Activated naive CD4-positive, alpha-beta T cell treated with anti-CD3 and anti-CD28 coated beads, Interleukin-2, amount 10 ng/mL, durations not matched to agents 7 days and 5 days (primary cell): ENCODE measurements around the gene RPS19.
A peak's percentile ranks its signal among the peaks of the same experiment; 100 is the strongest.
"Not testable (repeated sequence)": the region's sequence is repeated elsewhere in the genome, so short reads cannot be mapped to it uniquely, and the experiment has no call there.

Experiments
- CTCF ChIA-PET: fragments of 350-600 bp; sonication (Branson Sonifier 250); formaldehyde crosslinking; loops from one replicate; lab custom pipeline; 2021; ENCODE audit warnings: antibody characterized with exemption; lab: Charles Lee
- DNase-seq: peaks from one replicate; pipeline ENCODE4 v3.0.0-alpha.2; 2020
- H3K27ac Mint-ChIP-seq: one replicate; pipeline ENCODE4 v1.8.0; 2021; ENCODE audit warnings: mild to moderate bottlenecking, moderate library complexity, mixed read lengths
- H3K27me3 Mint-ChIP-seq: one replicate; pipeline ENCODE4 v1.8.0; 2021; ENCODE audit warnings: mild to moderate bottlenecking, mixed read lengths
- H3K36me3 Mint-ChIP-seq: one replicate; pipeline ENCODE4 v1.8.0; 2021; ENCODE audit warnings: mixed read lengths
- H3K4me1 Mint-ChIP-seq: one replicate; pipeline ENCODE4 v1.8.0; 2021; ENCODE audit warnings: mixed read lengths
- H3K4me3 Mint-ChIP-seq: one replicate; pipeline ENCODE4 v1.8.0; 2021; ENCODE audit warnings: mild to moderate bottlenecking, moderate library complexity, mixed read lengths
- H3K9me3 Mint-ChIP-seq: one replicate; pipeline ENCODE4 v1.8.0; 2021; ENCODE audit warnings: mixed read lengths

RPS19 gene

GRCh38 chr19:41911889-41912731 is 52.1 kb downstream of the RPS19 start:
- CTCF ChIA-PET: interaction anchor here (1.0 to 1.1 kb wide), 2 partner anchors 25 to 39 kb away, joined by 4 to 5 read pairs; no protein-coding TSS in a partner anchor
- Mint-ChIP-seq H3K36me3 (peaks cover 23% of the 10 kb centered on the region), H3K9me3 (no peaks in the 10 kb centered on the region), H3K4me3 (peak overlapping the region; percentile 15), H3K4me1 (peaks cover 11% of the 10 kb centered on the region), H3K27ac (peak overlapping the region; percentile 84), H3K27me3 (no peaks in the 10 kb centered on the region)
- DNase-seq: no peak

GRCh38 chr19:41912899-41913537 is 53.0 kb downstream of the RPS19 start:
- CTCF ChIA-PET: no interaction called here
- no peak overlapping the region for H3K4me3 Mint-ChIP-seq
- H3K4me1 Mint-ChIP-seq: peaks cover 8% of the 10 kb centered on the region
- peak; percentile 46 for DNase-seq
- peaks cover 20% of the 10 kb centered on the region for H3K36me3 Mint-ChIP-seq
- H3K9me3 Mint-ChIP-seq: no peaks in the 10 kb centered on the region
- no peaks in the 10 kb centered on the region for H3K27me3 Mint-ChIP-seq
- no peak overlapping the region for H3K27ac Mint-ChIP-seq

- H3K36me3 Mint-ChIP-seq: peaks cover 20% of the 10 kb centered on the region
- H3K9me3 Mint-ChIP-seq: no peaks in the 10 kb centered on the region
- no peak for DNase-seq
- H3K4me1 Mint-ChIP-seq: peaks cover 8% of the 10 kb centered on the region
- H3K27me3 Mint-ChIP-seq: no peaks in the 10 kb centered on the region
- H3K27ac Mint-ChIP-seq: no peak overlapping the region
- CTCF ChIA-PET: no interaction called here
- H3K4me3 Mint-ChIP-seq: no peak overlapping the region
These were observed 53.7 kb downstream of the RPS19 start for GRCh38 chr19:41913538-41914423.

GRCh38 chr19:41914424-41914834 is 54.4 kb downstream of the RPS19 start:
- H3K4me1 Mint-ChIP-seq, H3K27ac Mint-ChIP-seq, H3K9me3 Mint-ChIP-seq, DNase-seq, H3K27me3 Mint-ChIP-seq, H3K4me3 Mint-ChIP-seq, CTCF ChIA-PET: not testable (repeated sequence)
- H3K36me3 Mint-ChIP-seq: peaks cover 16% of the 10 kb centered on the region

- no peak for DNase-seq
- no peak overlapping the region for H3K27ac Mint-ChIP-seq
- no peak overlapping the region for H3K4me3 Mint-ChIP-seq
- no peaks in the 10 kb centered on the region for H3K27me3 Mint-ChIP-seq
- peaks cover 14% of the 10 kb centered on the region for H3K36me3 Mint-ChIP-seq
- peaks cover 8% of the 10 kb centered on the region for H3K4me1 Mint-ChIP-seq
- CTCF ChIA-PET: no interaction called here
- no peaks in the 10 kb centered on the region for H3K9me3 Mint-ChIP-seq
These were observed 55.1 kb downstream of the RPS19 start for GRCh38 chr19:41915021-41915775.

GRCh38 chr19:41915776-41916414 is 55.8 kb downstream of the RPS19 start:
- CTCF ChIA-PET: no interaction called here
- H3K27ac Mint-ChIP-seq: no peak overlapping the region
- DNase-seq: no peak
- peaks cover 8% of the 10 kb centered on the region for H3K4me1 Mint-ChIP-seq
- no peak overlapping the region for H3K4me3 Mint-ChIP-seq
- peaks cover 2% of the 10 kb centered on the region for H3K27me3 Mint-ChIP-seq
- H3K36me3 Mint-ChIP-seq: peaks cover 8% of the 10 kb centered on the region
- no peaks in the 10 kb centered on the region for H3K9me3 Mint-ChIP-seq

GRCh38 chr19:41917676-41918075 is 57.6 kb downstream of the RPS19 start:
- peaks cover 19% of the 10 kb centered on the region for H3K27me3 Mint-ChIP-seq
- no peak overlapping the region for H3K4me3 Mint-ChIP-seq
- H3K27ac Mint-ChIP-seq: no peak overlapping the region
- CTCF ChIA-PET: no interaction called here
- H3K9me3 Mint-ChIP-seq: no peaks in the 10 kb centered on the region
- H3K4me1 Mint-ChIP-seq: peaks cover 9% of the 10 kb centered on the region
- no peak for DNase-seq
- H3K36me3 Mint-ChIP-seq: no peaks in the 10 kb centered on the region

GRCh38 chr19:41918095-41918494 is 58.0 kb downstream of the RPS19 start:
- peaks cover 23% of the 10 kb centered on the region for H3K27me3 Mint-ChIP-seq
- H3K36me3 Mint-ChIP-seq: no peaks in the 10 kb centered on the region
- CTCF ChIA-PET: no interaction called here
- no peak overlapping the region for H3K27ac Mint-ChIP-seq
- DNase-seq: no peak
- no peak overlapping the region for H3K4me3 Mint-ChIP-seq
- H3K9me3 Mint-ChIP-seq: no peaks in the 10 kb centered on the region
- peaks cover 10% of the 10 kb centered on the region for H3K4me1 Mint-ChIP-seq

- CTCF ChIA-PET: interaction anchor here (0.9 kb wide), 1 partner anchor 15 kb away, joined by 3 read pairs; no protein-coding TSS in a partner anchor
- Mint-ChIP-seq H3K4me1 (peaks cover 14% of the 10 kb centered on the region), H3K9me3 (no peaks in the 10 kb centered on the region), H3K27me3 (peaks cover 27% of the 10 kb centered on the region), H3K36me3 (no peaks in the 10 kb centered on the region), H3K27ac (no peak overlapping the region), H3K4me3 (no peak overlapping the region)
- no peak for DNase-seq
These were observed 58.7 kb downstream of the RPS19 start for GRCh38 chr19:41918653-41919244.

- Mint-ChIP-seq H3K27me3 (peaks cover 27% of the 10 kb centered on the region), H3K4me3 (no peak overlapping the region), H3K9me3 (no peaks in the 10 kb centered on the region), H3K36me3 (no peaks in the 10 kb centered on the region), H3K27ac (no peak overlapping the region), H3K4me1 (peaks cover 10% of the 10 kb centered on the region)
- no peak for DNase-seq
- CTCF ChIA-PET: no interaction called here
These were observed 60.1 kb downstream of the RPS19 start for GRCh38 chr19:41919948-41920712.

- Mint-ChIP-seq H3K36me3 (no peaks in the 10 kb centered on the region), H3K9me3 (no peaks in the 10 kb centered on the region), H3K27ac (no peak overlapping the region), H3K4me1 (peaks cover 10% of the 10 kb centered on the region), H3K27me3 (peaks cover 27% of the 10 kb centered on the region), H3K4me3 (no peak overlapping the region)
- CTCF ChIA-PET: no interaction called here
- DNase-seq: no peak
These were observed 61.0 kb downstream of the RPS19 start for GRCh38 chr19:41920882-41921576.
